Right lobe of liver (tissue), 4 donors: ENCODE results near the gene CAMTA1.

Source experiments
- CTCF ChIP-seq, 4 donors: fragments of 200-600 bp in 3 of 4; fragments of 450-650 bp in 1 of 4; IDR thresholded peaks; one replicate each; pipeline versions ENCODE4 v1.5.1 to v1.8.0; 2016 to 2022; ENCODE audit warnings: antibody characterized with exemption in 4 of 4, mild to moderate bottlenecking in 2 of 4
- POLR2A ChIP-seq: fragments of 450-650 bp; IDR thresholded peaks from one replicate; pipeline ENCODE4 v1.6.1; 2017; ENCODE audit warnings: antibody characterized with exemption, mild to moderate bottlenecking
- donor health status: DM: no; HTN: no; CAD: no.
- donor health status: DM: no; HTN: no; CAD: no.
- donor health status: DM: no; HTN: yes; CAD: no.

DNA sequence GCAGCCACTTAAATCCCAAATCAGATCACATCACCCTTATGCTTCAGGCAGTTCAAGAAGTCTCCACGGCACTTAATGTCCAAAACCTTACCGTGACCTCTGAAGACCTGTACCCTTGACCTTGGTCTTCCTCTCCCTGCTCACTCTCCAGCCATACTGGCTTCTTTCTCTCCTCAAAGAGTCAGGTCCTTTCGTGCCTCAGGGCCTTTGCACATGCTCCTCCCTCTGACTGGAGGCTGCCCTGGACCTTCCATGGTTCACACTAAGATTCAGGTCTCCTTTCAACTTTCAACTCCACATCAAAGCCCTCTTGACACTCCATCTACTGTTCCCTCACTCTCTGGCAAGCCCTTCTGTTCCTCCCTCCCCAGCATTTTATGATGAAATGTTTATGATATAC is 695.9 kb downstream of the CAMTA1 start:
- TF ChIP-seq POLR2A (no peak), CTCF (IDR thresholded peaks at IDR 0.05) (no peak)
